HL-60 (cell line): Measurements from ENCODE around the gene CFAP61.
A peak's percentile ranks its signal among the peaks of the same experiment; 100 is the strongest.

Experiments
- DNase-seq, 2 experiments: peaks; one replicate each; pipeline ENCODE4 v3.0.0-alpha.2; 2010 to 2020; ENCODE audit warnings: low read depth in 1 of 2, low spot score in 1 of 2
- H3K27ac ChIP-seq: fragments of 250-450 bp; sonication (Bioruptor Pico); replicated peaks from 2 replicates; pipeline ENCODE4 v1.5.1; 2020; ENCODE audit warnings: mild to moderate bottlenecking, moderate library complexity
- H3K27me3 ChIP-seq: fragments of 250-450 bp; sonication (Bioruptor Pico); 2 replicates; pipeline ENCODE4 v1.5.1; 2021; ENCODE audit warnings: mild to moderate bottlenecking, moderate library complexity; ENCODE audit not compliant: insufficient read depth, poor library complexity, severe bottlenecking
- H3K4me3 ChIP-seq: replicated peaks from 2 replicates; pipeline ENCODE4 v1.5.1; 2011; ENCODE audit warnings: mild to moderate bottlenecking, control low read depth, low read length; ENCODE audit not compliant: insufficient read depth
- GABPA ChIP-seq: IDR thresholded peaks from 2 replicates; pipeline ENCODE4 v1.6.1; 2012; ENCODE audit warnings: low read depth
- POLR2AphosphoS5 ChIP-seq: IDR thresholded peaks from 2 replicates; pipeline ENCODE4 v1.6.1; 2012; ENCODE audit warnings: low read depth
- SPI1 ChIP-seq: IDR thresholded peaks from 2 replicates; pipeline ENCODE4 v1.6.1; 2012; ENCODE audit warnings: low read depth, mild to moderate bottlenecking, borderline replicate concordance
- TF ChIP-seq, protein P1 (sequence below): IDR thresholded peaks from one replicate; pipeline ENCODE4 v1.5.1; 2011; ENCODE audit warnings: low read length, control low read depth, inconsistent platforms; ENCODE audit not compliant: insufficient read depth
- TF ChIP-seq, protein P2 (sequence below): IDR thresholded peaks from 2 replicates; pipeline ENCODE4 v1.6.1; 2012; ENCODE audit warnings: low read depth; ENCODE audit not compliant: insufficient replicate concordance

Gene CFAP61

DNA sequence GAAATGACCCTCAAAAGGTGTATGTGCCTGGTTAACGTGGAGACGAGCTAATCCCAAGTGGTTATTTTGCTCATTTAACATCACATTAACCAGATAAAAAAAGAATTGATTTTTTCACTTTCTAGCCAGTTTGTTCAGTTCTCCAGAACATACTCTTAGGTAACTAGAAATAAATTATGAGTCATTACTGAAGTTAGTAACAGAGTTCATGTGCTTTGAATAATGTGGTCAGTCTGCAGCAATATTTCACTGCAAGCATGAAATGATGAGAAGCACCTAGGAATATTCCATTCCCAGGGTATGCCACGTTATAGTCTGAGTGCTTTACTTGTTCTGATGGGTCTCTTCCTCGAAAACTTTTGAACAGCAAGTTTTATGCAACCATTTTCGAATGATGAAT, 177.3 kb downstream of the CFAP61 start:
- no peak for DNase-seq
- no peak overlapping the region for H3K4me3 ChIP-seq

DNA sequence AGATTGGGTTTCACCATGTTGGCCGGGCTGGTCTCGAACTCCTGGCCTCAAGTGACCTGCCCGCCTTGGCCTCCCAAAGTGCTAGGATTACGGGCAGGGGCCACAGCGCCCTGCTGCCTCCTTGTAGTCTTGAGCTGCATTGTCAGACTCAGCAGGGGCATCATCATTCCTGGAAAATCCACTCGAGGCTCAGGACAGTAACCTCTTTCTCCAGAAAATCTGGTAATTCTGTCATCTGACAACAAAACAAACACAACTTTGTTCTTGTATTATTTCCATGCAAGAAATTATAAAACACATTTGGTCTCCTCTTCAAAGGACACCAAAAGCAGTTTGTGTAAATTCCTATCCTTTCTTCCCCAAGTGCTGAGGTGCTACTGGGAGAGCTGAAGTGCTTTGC, 178.4 kb downstream of the CFAP61 start:
- TF ChIP-seq, protein P1, sequence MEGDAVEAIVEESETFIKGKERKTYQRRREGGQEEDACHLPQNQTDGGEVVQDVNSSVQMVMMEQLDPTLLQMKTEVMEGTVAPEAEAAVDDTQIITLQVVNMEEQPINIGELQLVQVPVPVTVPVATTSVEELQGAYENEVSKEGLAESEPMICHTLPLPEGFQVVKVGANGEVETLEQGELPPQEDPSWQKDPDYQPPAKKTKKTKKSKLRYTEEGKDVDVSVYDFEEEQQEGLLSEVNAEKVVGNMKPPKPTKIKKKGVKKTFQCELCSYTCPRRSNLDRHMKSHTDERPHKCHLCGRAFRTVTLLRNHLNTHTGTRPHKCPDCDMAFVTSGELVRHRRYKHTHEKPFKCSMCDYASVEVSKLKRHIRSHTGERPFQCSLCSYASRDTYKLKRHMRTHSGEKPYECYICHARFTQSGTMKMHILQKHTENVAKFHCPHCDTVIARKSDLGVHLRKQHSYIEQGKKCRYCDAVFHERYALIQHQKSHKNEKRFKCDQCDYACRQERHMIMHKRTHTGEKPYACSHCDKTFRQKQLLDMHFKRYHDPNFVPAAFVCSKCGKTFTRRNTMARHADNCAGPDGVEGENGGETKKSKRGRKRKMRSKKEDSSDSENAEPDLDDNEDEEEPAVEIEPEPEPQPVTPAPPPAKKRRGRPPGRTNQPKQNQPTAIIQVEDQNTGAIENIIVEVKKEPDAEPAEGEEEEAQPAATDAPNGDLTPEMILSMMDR, result no peak
- TF ChIP-seq SPI1 (no peak), POLR2AphosphoS5 (no peak), GABPA (no peak)
- TF ChIP-seq, protein P2, sequence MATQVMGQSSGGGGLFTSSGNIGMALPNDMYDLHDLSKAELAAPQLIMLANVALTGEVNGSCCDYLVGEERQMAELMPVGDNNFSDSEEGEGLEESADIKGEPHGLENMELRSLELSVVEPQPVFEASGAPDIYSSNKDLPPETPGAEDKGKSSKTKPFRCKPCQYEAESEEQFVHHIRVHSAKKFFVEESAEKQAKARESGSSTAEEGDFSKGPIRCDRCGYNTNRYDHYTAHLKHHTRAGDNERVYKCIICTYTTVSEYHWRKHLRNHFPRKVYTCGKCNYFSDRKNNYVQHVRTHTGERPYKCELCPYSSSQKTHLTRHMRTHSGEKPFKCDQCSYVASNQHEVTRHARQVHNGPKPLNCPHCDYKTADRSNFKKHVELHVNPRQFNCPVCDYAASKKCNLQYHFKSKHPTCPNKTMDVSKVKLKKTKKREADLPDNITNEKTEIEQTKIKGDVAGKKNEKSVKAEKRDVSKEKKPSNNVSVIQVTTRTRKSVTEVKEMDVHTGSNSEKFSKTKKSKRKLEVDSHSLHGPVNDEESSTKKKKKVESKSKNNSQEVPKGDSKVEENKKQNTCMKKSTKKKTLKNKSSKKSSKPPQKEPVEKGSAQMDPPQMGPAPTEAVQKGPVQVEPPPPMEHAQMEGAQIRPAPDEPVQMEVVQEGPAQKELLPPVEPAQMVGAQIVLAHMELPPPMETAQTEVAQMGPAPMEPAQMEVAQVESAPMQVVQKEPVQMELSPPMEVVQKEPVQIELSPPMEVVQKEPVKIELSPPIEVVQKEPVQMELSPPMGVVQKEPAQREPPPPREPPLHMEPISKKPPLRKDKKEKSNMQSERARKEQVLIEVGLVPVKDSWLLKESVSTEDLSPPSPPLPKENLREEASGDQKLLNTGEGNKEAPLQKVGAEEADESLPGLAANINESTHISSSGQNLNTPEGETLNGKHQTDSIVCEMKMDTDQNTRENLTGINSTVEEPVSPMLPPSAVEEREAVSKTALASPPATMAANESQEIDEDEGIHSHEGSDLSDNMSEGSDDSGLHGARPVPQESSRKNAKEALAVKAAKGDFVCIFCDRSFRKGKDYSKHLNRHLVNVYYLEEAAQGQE, result no peak
- H3K27ac ChIP-seq, result no peak overlapping the region
- no peaks in the 10 kb centered on the region for H3K27me3 ChIP-seq
- DNase-seq, result no peak
- no peak overlapping the region for H3K4me3 ChIP-seq

More for the DNA sequence above, 177.3 kb downstream of the CFAP61 start:
- TF ChIP-seq, protein P1, result no peak
- no peak for TF ChIP-seq GABPA
- no peak for TF ChIP-seq SPI1
- TF ChIP-seq, protein P2, result no peak
- TF ChIP-seq POLR2AphosphoS5, result no peak
- Histone ChIP-seq H3K27ac (no peak overlapping the region), H3K27me3 (no peaks in the 10 kb centered on the region)

DNA sequence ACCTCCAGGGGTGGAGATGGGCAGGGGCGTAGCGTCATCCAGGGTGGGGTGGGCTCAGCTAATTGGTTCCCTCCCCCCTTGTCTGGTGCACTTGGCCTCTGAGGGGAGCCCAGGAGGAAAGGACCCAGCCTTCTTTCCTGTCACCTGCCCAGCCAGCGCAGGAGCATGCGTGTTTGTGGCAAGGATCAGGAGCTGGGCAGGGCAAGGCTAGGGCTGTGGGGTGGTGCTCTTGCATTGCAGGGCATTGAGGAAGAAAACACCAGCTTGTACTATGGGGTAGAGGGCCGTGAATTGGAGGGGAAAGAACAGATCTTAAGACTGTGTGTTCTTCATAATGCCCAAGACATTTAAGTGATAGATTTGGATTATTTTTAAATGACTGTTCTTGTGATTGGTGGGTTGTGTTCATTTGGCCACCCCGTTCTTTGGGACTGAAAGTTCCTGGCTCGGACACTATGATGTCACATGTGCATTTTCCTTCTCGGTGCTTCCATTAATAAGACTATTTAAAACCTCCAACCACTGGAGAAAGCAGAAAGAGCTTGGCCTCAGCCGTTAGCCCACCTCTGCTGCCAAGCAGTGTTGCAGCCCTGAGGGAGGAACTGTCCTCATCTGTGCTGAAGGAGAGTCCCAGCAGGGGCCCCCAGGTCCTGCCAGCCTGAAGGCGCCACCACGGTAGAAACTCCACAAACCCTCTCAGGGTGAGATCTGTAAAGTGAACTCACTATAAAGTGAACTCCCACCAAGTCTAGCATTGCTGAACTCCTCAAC, 179.4 kb downstream of the CFAP61 start:
- TF ChIP-seq, protein P1, result no peak
- TF ChIP-seq, protein P2, result no peak
- no peak for TF ChIP-seq POLR2AphosphoS5
- TF ChIP-seq GABPA, result no peak
- TF ChIP-seq SPI1, result no peak; the same call in 1 of the 2 replicates
- H3K27ac ChIP-seq, result no peak overlapping the region
- no peak overlapping the region for H3K4me3 ChIP-seq
- no peaks in the 10 kb centered on the region for H3K27me3 ChIP-seq
- DNase-seq, result peak in 1 of 2 experiments; percentile 14
